ENCODE data around the gene FGFR2. TPM values are rescaled to one million over a fixed set of nuclear protein-coding genes. Genes with fewer than 3 reads are reported as not detected.

Gene FGFR2
- total and polyA plus RNA-seq, 9 of the 15 experiments (the other 6 are each of a cell fraction or from before 2014, with no cell fraction given), result 0.20 TPM; not detected in 8

GRCh38 chr10:121605708-121606107 is 7.5 kb upstream of the FGFR2 start (continued):
- TF ChIP-seq MYBL2 (IDR thresholded peaks at IDR 0.05; ENCODE audit: low read depth), result no peak
- no peak for TF ChIP-seq MYBL2 (CRISPR knock-in tag; IDR thresholded peaks at IDR 0.05; ENCODE audit: borderline replicate concordance)
- TF ChIP-seq MAFG (tag; conservative IDR thresholded peaks at IDR 0.05), result no peak
- TF ChIP-seq, protein P1, sequence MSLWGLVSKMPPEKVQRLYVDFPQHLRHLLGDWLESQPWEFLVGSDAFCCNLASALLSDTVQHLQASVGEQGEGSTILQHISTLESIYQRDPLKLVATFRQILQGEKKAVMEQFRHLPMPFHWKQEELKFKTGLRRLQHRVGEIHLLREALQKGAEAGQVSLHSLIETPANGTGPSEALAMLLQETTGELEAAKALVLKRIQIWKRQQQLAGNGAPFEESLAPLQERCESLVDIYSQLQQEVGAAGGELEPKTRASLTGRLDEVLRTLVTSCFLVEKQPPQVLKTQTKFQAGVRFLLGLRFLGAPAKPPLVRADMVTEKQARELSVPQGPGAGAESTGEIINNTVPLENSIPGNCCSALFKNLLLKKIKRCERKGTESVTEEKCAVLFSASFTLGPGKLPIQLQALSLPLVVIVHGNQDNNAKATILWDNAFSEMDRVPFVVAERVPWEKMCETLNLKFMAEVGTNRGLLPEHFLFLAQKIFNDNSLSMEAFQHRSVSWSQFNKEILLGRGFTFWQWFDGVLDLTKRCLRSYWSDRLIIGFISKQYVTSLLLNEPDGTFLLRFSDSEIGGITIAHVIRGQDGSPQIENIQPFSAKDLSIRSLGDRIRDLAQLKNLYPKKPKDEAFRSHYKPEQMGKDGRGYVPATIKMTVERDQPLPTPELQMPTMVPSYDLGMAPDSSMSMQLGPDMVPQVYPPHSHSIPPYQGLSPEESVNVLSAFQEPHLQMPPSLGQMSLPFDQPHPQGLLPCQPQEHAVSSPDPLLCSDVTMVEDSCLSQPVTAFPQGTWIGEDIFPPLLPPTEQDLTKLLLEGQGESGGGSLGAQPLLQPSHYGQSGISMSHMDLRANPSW (CRISPR knock-in tag; IDR thresholded peaks at IDR 0.05), result no peak
- no peak for TF ChIP-seq NFE2 (IDR thresholded peaks at IDR 0.05; ENCODE audit: low read depth)

- DNase-seq (ENCODE audit: extremely low read depth in 1 of 4, low spot score in 3 of 4), result no peak
- no peak for ATAC-seq
- no peak for FAIRE-seq
- Histone ChIP-seq H3K4me1 (replicated peaks in 1 of 2; ENCODE audit: control insufficient read depth in 2 of 2, insufficient read depth in 2 of 2, low read length in 2 of 2) (peaks cover 0 to 11% of the 10 kb centered on the region in 2 experiments; a peak in 2 of 5 replicates), H3K9ac (ENCODE audit: insufficient read depth in 1 of 2, low read depth in 2 of 2, low read length in 2 of 2) (no peak overlapping the region), H3K27me3 (ENCODE audit: control insufficient read depth in 2 of 2, insufficient read depth in 2 of 2, low read length in 2 of 2) (peaks cover 2% of the 10 kb centered on the region in 2 experiments; a peak in 2 of 5 replicates), H2AFZ (ENCODE audit: low read depth, low read length) (no peak overlapping the region), H3K36me3 (ENCODE audit: control insufficient read depth, insufficient read depth, low read length) (no peaks in the 10 kb centered on the region), H4K20me1 (replicated peaks; ENCODE audit: control insufficient read depth, insufficient read depth, low read length) (no peaks in the 10 kb centered on the region), H3K4me2 (ENCODE audit: insufficient read depth, low read length) (no peak overlapping the region), H3K79me2 (ENCODE audit: control insufficient read depth, insufficient read depth, low read length) (no peaks in the 10 kb centered on the region), H3K4me3 (no peak overlapping the region), H3K9me3 (replicated peaks; ENCODE audit: control insufficient read depth, insufficient read depth, low read depth, low read length) (no peaks in the 10 kb centered on the region), H3K27ac (ENCODE audit: extremely low read depth, low read depth, low read length) (no peak overlapping the region), H3K9me1 (ENCODE audit: control insufficient read depth, insufficient read depth, low read length) (no peaks in the 10 kb centered on the region)
- WGBS (ENCODE audit: insufficient coverage, low coverage, missing lambda C conversion rate), result 2% methylated on average over 7 of the region's 11 CpGs
- CTCF ChIA-PET (ENCODE audit: low intra/inter-chr PET ratio), result no interaction called here
- in situ Hi-C loops (cut with MboI), result no loop called here
- intact Hi-C loops (cut with micrococcal nuclease), result loop anchor here (10.0 kb wide), 1 partner anchor 657 kb away; no protein-coding TSS in a partner anchor
- BruUV-seq (replicated peaks), result no TSS peak
- POLR2A ChIA-PET, result interaction anchor here (0.7 kb wide), 1 partner anchor 67 kb away, joined by 3 read pairs; no protein-coding TSS in a partner anchor
- TF ChIP-seq HIVEP1 (CRISPR knock-in tag; IDR thresholded peaks at IDR 0.05) (no peak), KHSRP (IDR thresholded peaks at IDR 0.05) (no peak), CCAR2 (IDR thresholded peaks at IDR 0.05; ENCODE audit: low read depth, low read length) (no peak), POLR3G (IDR thresholded peaks at IDR 0.05; ENCODE audit: extremely low read depth, insufficient read length, insufficient replicate concordance) (no peak), ELF1 (tag; IDR thresholded peaks at IDR 0.05) (no peak), TBP (optimal IDR thresholded peaks at IDR 0.05; ENCODE audit: low read depth, low read length) (no peak), SMC3 (conservative IDR thresholded peaks at IDR 0.05; ENCODE audit: insufficient read depth, low read depth, low read length) (no peak), CREM (IDR thresholded peaks at IDR 0.05; ENCODE audit: low read depth) (no peak), HDAC8 (tag; IDR thresholded peaks at IDR 0.05) (no peak), POLR2H (tag; IDR thresholded peaks at IDR 0.05; ENCODE audit: low read depth) (no peak), TCFL5 (CRISPR knock-in tag; conservative IDR thresholded peaks at IDR 0.05) (no peak), ZFP91 (CRISPR knock-in tag; IDR thresholded peaks at IDR 0.05) (no peak), RUNX1 (IDR thresholded peaks at IDR 0.05; ENCODE audit: low read depth) (no peak), MEIS2 (IDR thresholded peaks at IDR 0.05; ENCODE audit: partially characterized antibody) (no peak), GABPB2 (CRISPR knock-in tag; conservative IDR thresholded peaks at IDR 0.05) (no peak)
These were observed 3.2 kb upstream of the FGFR2 start for GRCh38 chr10:121601458-121601857.
